Effector CD4-positive, alpha-beta T cell (primary cell): ENCODE data around the gene UBE4A.
"Not testable (repeated sequence)": the region's sequence is repeated elsewhere in the genome, so short reads cannot be mapped to it uniquely, and the experiment has no call there.

Experiments
- DNase-seq: peaks from one replicate; pipeline ENCODE4 v3.0.0-alpha.2; 2020

The UBE4A gene

DNA sequence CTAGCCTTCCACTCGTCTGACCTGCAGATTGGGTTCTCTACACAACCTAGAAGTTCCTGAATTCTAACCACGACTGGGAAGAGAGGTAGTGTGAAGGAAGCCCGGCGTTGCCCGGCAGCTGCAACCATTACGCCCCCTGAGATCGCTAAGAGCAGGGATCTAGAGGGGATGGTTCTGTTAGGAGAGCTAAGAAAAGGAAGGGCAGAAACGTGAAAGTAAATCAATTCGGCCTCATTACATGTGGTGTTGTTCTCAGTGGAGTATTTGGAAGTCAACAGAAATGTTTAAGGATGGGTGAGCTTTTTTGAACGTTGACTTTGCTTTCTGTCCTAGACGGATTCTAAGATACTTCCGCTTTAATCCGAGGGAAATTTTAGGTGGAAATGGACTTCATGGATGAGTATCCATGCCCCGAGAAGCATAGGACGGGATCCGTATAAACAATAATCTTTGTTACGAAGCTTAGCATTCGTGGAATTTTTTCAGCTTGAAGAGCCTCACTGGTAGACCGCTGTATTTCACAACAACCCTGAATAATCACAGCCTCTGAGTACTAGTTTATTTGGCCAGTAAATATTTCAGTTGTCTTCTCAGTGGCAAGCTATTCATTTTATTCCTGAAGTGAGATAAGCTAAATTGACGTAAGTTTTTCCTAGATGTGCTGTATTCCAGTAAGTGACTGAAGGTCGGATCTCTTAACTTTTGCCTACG is 42.6 kb downstream of the UBE4A start:
- DNase-seq: no peak

DNA sequence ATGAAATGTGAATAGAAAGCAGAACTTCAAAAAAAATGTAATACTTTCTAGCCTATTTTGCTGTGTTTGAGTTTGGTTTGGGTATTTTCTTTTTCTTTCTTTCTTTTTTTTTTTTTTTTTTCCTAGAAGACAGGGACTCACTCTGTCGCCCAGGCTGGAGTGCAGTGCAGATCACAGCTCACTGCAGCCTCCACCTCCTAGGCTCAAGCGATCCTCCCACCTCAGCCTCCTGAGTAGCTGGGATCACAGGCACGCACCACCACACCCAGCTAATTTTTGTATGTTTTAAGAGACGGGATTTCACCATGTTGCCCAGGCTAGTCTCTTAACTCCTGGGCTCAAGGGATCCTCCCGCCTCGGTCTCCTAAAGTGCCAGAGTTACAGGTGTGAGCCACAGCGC is 43.2 kb downstream of the UBE4A start:
- not testable (repeated sequence) for DNase-seq

- DNase-seq: no peak
Measured at GRCh38 chr11:118406599-118407166, 47.3 kb downstream of the UBE4A start.

DNA sequence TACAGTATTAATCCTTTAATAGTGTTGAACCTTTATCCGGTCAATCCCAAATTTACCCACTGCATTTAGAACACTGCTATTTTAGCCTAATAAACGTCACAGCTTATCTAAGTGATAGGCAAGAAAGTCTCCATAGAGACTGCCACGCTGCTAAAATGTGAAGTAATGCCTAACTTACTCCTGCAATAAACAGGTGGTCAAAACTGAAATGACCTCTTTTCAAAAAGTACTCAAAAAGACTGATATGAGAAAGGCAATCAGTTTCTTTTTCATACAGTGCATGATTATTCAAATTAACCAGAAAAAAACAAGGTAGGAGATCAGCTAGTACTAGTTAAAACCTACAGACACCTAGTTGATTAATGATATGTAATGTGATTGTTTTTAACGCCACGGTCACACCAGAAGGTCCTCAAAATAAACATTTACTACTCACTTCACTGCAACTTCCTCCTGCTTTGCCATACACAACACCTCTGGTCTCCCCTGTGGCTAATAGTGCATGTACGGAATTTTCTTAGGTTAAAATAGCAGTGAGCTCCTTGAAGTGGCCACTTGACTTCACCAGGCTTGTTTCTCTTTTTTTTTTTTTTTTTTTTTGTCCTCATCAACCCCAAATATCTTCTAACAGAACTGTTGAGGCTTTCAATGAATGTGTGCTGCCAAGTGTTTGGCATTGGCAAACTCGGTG is 50.8 kb downstream of the UBE4A start:
- DNase-seq: no peak

DNA sequence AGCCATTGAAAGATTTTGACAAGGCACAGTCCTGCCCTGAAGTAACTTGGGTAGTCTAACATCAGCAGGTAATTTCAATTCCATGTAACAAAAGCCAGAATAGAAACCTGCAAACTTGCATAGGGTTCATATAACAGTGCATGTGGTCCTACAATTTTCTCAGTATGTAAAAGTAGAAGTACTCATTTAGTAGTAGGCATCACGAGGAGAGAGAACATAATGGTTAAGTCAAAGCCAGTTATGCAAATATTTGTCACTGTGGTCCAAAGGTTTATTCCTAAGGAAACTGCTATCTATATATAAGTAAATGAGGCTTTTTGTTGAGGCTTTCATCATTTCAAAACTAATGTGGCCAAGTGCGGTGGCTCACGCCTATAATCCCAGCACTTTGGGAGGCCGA is 52.1 kb downstream of the UBE4A start:
- DNase-seq: no peak

DNA sequence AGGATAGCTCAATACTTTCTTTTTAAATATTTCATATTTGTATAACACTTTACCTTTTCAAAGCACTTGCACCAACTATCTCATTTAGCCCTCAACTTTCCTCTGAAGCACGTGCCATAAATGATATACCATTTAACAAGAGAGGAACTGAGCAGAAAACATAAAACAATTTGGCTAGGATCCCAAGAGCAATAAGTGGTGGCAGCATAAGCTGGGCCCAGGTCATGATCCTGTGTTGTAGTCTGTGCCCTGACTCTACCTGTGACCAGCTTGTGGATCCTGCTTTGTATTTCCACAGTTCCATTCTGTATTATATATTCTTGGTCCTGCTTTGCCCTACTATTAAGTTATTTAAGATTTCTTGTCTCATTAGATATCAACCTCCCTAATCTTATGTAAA is 53.5 kb downstream of the UBE4A start:
- DNase-seq: no peak

DNA sequence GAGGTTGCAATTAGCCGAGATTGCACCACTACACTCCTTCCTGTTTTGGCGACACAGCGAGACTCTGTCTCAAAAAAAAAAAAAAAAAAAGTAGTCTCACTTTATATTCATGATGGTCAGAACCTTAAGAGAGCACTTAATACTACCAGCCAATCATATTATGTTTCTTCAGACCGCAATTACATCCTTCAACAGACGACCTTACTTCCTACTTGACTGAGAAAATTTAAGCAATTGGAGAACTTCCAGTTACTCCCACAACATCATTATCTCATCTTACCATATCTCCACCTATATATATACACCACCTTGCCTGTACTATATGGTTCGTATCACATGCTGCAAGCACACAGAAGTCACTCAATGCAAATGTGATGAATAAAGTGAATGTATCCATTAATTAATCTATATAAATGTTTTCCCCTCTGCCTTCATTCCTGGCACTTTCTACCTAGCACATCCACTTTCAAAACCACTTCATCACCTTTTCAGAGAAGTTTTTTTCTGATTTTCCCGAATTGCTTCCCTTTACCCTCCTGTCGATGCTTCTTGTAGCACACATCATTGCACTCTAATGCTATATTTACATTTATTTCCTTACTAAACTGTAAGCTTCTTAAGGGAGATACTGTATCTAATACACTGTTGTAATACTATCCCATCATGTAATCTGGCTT is 55.8 kb downstream of the UBE4A start:
- DNase-seq: no peak

DNA sequence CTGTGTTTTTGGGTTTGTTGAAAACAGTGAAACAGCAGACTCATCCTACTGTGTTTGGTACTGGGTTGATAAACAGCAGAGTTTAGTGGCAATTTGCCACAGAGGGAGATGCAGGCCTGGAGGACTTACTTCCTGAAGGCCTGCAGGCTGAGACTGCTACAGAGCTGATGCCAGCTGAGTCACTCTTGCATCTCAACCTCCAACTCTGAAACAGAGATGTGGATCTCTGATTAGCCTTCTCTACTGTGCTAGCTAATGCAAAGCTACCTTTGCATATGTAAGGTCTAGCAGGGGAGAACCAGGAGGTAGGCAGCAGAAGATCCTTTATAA is 56.3 kb downstream of the UBE4A start:
- DNase-seq: no peak

DNA sequence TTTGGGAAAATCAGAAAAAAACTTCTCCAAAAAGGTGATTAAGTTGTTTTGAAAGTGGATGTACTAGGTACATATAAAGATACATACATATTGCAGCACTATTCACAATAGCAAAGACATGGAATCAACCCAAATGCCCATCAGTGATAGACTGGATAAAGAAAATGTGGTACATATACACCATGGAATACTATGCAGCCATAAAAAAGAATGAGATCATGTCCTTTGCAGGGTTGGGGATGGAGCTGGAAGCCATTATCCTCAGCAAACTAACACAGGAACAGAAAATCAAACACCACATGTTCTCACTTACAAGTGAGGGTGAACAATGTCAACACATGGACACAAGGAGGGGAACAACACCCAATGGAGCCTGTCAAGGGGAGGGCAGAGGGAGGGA is 57.5 kb downstream of the UBE4A start:
- DNase-seq: not testable (repeated sequence)

GRCh38 chr11:118417801-118418200 is 58.4 kb downstream of the UBE4A start:
- DNase-seq: no peak

DNA sequence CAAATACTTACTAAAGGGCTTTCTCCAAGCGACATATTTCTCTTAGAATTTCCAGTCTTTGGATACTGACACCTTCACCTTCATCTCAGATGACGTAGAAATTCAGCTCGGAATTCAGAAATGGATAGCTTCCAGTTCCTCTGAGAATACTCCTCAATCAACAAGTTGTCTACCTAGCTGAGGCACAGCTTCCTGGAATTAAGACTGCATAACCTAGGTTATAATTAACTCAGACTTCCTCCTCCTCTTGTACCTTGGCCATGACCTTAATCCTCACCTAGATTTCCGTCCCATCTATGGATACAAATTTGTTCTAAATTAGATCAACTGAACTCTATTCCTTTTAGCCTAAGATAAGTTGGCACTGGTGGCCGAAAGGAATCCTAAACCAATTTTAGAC is 59.4 kb downstream of the UBE4A start:
- DNase-seq: no peak

GRCh38 chr11:118427707-118428106 is 68.3 kb downstream of the UBE4A start:
- DNase-seq: no peak

DNA sequence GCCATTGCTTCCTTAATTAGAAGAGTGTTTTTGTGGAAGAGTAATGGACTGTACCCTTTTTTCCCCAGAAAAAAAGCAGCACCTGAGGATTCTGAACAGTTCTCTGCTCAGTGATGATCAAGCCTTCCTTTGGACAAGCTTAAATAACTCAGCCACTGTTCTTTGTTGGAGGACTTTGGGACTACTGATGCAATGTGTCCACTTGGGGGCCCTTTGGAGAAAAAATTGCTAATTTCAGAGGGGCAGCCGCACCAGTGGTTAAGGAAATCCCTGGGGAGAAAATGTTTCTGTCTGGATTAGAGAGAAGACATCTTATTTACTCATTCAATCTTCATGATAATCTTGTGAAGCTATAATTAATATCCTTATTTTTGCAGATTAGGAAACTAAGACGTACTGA is 71.6 kb downstream of the UBE4A start:
- DNase-seq: no peak

DNA sequence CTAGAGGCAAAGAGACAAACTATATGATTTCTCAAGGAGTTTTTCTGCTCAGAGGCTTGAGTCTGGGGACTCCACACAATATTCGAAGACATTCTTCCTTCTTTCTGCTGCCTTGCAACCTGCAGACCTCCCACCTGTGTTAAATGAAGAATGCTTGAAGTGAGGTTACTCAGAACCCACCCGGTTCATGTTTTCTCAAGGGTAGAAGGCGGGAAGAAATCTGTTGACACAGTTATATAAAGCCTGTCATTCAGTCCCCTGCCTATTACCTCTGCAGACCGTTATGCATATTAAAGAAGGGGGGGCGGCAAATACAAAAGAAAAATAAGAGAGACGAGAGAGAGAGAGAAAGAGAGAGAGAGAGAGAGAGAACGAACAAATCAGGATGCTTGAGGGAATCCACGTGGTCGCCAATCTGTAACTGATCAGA is 74.7 kb downstream of the UBE4A start:
- no peak for DNase-seq

DNA sequence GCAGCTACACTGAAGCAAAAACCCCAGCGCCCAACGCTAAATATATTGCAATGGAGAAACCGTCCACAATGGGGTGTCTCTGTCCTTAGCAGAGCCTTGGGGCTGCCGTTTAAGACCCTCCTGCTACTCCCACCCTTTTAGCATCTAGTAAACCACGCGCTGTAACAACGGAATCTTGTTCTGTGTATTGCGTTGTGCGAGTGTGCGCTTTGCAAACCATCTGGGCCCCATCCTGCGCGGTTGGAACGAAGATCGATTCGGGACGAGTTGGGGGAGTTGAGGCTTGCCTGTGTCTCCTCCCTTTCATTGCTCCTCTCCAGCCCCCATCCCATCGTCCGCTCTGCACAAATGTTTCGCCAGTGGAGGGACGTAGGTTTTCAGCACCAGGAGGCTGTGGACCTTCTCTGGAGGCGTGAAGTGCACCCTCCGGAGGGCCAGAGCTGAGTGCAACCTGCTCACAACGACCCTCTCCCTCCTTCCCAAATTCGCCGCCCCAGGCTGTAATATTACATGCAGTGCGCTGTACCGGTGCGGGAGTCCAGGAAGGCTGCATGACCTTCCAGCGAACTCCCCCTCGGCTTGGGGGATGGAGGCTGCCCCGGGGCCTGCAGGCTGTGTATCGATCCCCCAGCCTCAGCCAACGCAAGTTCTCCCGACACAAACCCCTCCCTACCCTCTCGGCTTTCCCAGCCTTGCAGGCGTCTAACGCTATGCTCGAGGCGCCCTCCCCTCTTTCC is 75.3 kb downstream of the UBE4A start:
- DNase-seq: peak; percentile 42

GRCh38 chr11:118435290-118435892 is 76.0 kb downstream of the UBE4A start:
- DNase-seq: peak; percentile 63

GRCh38 chr11:118435893-118436624 is 76.7 kb downstream of the UBE4A start, which contains the start of gene KMT2A:
KMT2A (plus strand) TSS chr11:118436492; CDS start chr11:118436513, 21 bp downstream.
- DNase-seq: peak; percentile 90

DNA sequence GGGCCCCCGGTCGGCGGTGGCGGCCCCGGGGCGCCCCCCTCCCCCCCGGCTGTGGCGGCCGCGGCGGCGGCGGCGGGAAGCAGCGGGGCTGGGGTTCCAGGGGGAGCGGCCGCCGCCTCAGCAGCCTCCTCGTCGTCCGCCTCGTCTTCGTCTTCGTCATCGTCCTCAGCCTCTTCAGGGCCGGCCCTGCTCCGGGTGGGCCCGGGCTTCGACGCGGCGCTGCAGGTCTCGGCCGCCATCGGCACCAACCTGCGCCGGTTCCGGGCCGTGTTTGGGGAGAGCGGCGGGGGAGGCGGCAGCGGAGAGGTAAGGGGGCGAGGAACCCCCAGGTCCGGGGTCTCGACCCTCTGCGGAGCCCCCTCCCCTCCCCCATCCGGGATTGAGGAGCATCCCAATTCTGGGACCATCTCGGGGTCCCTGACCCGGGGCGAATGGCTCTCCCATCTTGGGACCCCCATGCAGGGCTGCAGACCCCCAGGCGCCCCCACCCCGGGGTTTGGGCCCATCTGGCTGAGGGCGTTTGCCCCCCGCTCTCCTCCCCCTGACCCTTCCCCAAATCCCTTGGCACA is 77.3 kb downstream of the UBE4A start:
- peak; percentile 58 for DNase-seq

- peak; percentile 32 for DNase-seq
Measured at GRCh38 chr11:118437208-118438125, 78.1 kb downstream of the UBE4A start.

GRCh38 chr11:118438314-118438931 is 79.0 kb downstream of the UBE4A start:
- peak; percentile 41 for DNase-seq
